Left ventricle myocardium inferior (tissue), 1 donor: ENCODE measurements around the gene LRRFIP1. TPM values are rescaled to one million over a fixed set of nuclear protein-coding genes. Genes with fewer than 3 reads are reported as not detected.

Experiments used
- DNase-seq: peaks from one replicate; pipeline ENCODE4 v3.0.0-alpha.2; 2020
- H3K27ac ChIP-seq: fragments of 200-600 bp; replicated peaks from 2 replicates; pipeline ENCODE4 v1.8.0; 2021
- H3K27me3 ChIP-seq: fragments of 200-600 bp; 2 replicates; pipeline ENCODE4 v1.8.0; 2021; ENCODE audit warnings: low read depth
- H3K36me3 ChIP-seq: fragments of 200-600 bp; 2 replicates; pipeline ENCODE4 v1.8.0; 2021
- H3K4me1 ChIP-seq: fragments of 200-600 bp; 2 replicates; pipeline ENCODE4 v1.8.0; 2021
- H3K4me3 ChIP-seq: fragments of 200-600 bp; 2 replicates; pipeline ENCODE4 v1.8.0; 2021; ENCODE audit warnings: mild to moderate bottlenecking, moderate library complexity
- H3K9me3 ChIP-seq: fragments of 200-600 bp; replicated peaks from 2 replicates; pipeline ENCODE4 v1.8.0; 2021
- CTCF ChIP-seq: fragments of 200-600 bp; IDR thresholded peaks from 2 replicates; pipeline ENCODE4 v1.8.0; 2021; ENCODE audit warnings: antibody characterized with exemption, mild to moderate bottlenecking, borderline replicate concordance
- intact Hi-C: fragments of 100-400 bp; cut with micrococcal nuclease; formaldehyde crosslinking; loops from one replicate; pipeline ENCODE4 v1.11.0; 2022
- total RNA-seq: library from RNA; stranded (reverse); fragmentation: NEBNext Ultra II Directional; extraction: Animal tissue kit (Norgen Biotek cat#: 25700); gene quantifications from one replicate; pipeline ENCODE4 v1.2.1, GENCODE V29; 2021
- donor health status: DM: no; HTN: yes; CAD: no; lungs with severe emphysema.

Gene LRRFIP1
- total RNA-seq, 1 donor from 2014 or later = 97.1 TPM

- TF ChIP-seq CTCF = no peak
- H3K4me3 ChIP-seq = no peak overlapping the region
- H3K36me3 ChIP-seq = no peaks in the 10 kb centered on the region
- H3K27me3 ChIP-seq = no peaks in the 10 kb centered on the region
- no peaks in the 10 kb centered on the region for H3K9me3 ChIP-seq
- peaks cover 82% of the 10 kb centered on the region for H3K4me1 ChIP-seq
- intact Hi-C loops = no loop called here
- no peak for DNase-seq
- H3K27ac ChIP-seq = peak overlapping the region; percentile 10
These were observed 95.2 kb downstream of the LRRFIP1 start for GRCh38 chr2:237722616-237723015.

- Histone ChIP-seq H3K27me3 (no peaks in the 10 kb centered on the region), H3K4me3 (no peak overlapping the region), H3K4me1 (peaks cover 82% of the 10 kb centered on the region), H3K27ac (peak overlapping the region; percentile 10), H3K36me3 (no peaks in the 10 kb centered on the region), H3K9me3 (no peaks in the 10 kb centered on the region)
- no peak for DNase-seq
- no peak for TF ChIP-seq CTCF
- intact Hi-C loops = no loop called here
These were observed 95.6 kb downstream of the LRRFIP1 start for GRCh38 chr2:237723023-237723422.

- H3K4me3 ChIP-seq = no peak overlapping the region
- peaks cover 87% of the 10 kb centered on the region for H3K4me1 ChIP-seq
- intact Hi-C loops = no loop called here
- no peak overlapping the region for H3K27ac ChIP-seq
- no peaks in the 10 kb centered on the region for H3K9me3 ChIP-seq
- peak; percentile 59 for DNase-seq
- H3K27me3 ChIP-seq = no peaks in the 10 kb centered on the region
- no peaks in the 10 kb centered on the region for H3K36me3 ChIP-seq
- TF ChIP-seq CTCF = no peak
These were observed 96.2 kb downstream of the LRRFIP1 start for GRCh38 chr2:237723602-237724001.

- intact Hi-C loops = no loop called here
- Histone ChIP-seq H3K27me3 (no peaks in the 10 kb centered on the region), H3K9me3 (no peaks in the 10 kb centered on the region), H3K4me3 (no peak overlapping the region), H3K27ac (peak overlapping the region; percentile 63), H3K4me1 (peaks cover 96% of the 10 kb centered on the region), H3K36me3 (peaks cover 7% of the 10 kb centered on the region)
- no peak for TF ChIP-seq CTCF
- DNase-seq = no peak
These were observed 97.6 kb downstream of the LRRFIP1 start for GRCh38 chr2:237724811-237725478.

- Histone ChIP-seq H3K4me3 (no peak overlapping the region), H3K4me1 (peaks cover 99% of the 10 kb centered on the region), H3K27me3 (no peaks in the 10 kb centered on the region), H3K36me3 (peaks cover 7% of the 10 kb centered on the region), H3K9me3 (no peaks in the 10 kb centered on the region), H3K27ac (peak overlapping the region; percentile 63)
- intact Hi-C loops = no loop called here
- TF ChIP-seq CTCF = no peak
- DNase-seq = no peak
These were observed 98.3 kb downstream of the LRRFIP1 start for GRCh38 chr2:237725661-237726060.
